GM19395 (cell line): ENCODE data around the gene CD38.
"Not testable (repeated sequence)": the region's sequence is repeated elsewhere in the genome, so short reads cannot be mapped to it uniquely, and the experiment has no call there.

ENCODE experiments used
- ATAC-seq: cut with Tn5 transposase; IDR thresholded peaks from one replicate; pipeline ENCODE4 v1.9.1; 2021; ENCODE audit warnings: mild to moderate bottlenecking, moderate library complexity; ENCODE audit not compliant: unreplicated experiment

The CD38 gene

DNA sequence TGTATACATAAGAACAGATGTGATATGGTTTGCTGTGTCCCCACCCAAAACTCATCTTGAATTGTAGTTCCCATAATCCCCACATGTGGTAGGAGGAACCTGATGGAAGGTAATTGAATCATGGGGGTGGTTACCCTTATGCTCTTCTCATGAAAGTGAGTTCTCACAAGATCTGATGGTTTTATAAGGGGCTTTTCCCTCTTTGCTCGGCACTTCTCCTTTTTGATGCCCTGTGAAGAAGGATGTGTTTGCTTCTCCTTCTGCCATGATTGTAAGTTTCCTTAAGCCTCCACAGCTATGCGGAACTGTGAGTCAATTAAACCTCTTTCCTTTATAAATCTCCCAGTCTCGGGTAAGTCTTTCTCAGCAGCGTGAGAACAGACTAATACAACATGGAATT is 83.1 kb downstream of the CD38 start:
- ATAC-seq, result not testable (repeated sequence)

DNA sequence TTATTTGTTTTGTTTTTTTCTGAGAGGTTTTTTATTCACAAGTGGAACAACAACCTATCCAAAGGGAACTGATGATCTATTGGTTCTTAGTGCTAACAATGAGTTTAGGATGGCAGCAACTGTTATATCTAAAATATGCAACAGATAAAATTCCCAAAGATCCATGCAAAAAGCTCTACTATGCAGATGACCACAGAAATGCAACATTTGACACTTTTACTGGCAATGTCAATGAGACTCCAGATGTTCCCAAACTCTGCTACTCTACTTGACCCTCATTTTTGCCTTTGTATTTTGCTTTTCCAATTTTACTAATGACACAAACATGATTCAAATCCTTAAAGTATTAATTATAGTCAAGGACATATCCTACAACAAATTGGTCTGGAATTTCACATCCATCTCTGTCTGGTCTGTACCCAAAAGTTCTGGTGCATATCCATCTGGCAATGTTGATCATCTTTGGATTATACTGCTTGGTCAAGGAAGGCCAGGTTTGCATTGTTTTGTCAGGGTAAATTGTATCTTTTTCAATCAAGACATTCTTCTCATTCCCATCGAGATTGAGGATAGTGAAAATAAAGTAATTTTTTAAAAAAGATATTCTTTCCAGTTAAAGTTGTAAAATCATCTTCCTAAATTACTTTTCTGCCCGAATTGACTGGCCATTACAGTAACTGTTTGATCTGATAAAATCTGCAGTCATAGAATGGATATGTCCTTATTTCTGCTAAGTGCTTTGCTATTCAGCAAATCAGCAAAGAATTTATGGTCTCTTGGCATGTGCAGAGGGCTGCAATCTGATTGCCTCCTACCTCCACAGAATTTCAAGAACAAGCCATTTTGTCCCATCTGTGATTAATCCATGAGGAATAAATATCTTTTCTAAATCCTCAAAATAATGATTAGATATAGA is 86.8 kb downstream of the CD38 start:
- no peak for ATAC-seq

- no peak for ATAC-seq
Measured at GRCh38 chr4:15868111-15868510, 90.0 kb downstream of the CD38 start.

DNA sequence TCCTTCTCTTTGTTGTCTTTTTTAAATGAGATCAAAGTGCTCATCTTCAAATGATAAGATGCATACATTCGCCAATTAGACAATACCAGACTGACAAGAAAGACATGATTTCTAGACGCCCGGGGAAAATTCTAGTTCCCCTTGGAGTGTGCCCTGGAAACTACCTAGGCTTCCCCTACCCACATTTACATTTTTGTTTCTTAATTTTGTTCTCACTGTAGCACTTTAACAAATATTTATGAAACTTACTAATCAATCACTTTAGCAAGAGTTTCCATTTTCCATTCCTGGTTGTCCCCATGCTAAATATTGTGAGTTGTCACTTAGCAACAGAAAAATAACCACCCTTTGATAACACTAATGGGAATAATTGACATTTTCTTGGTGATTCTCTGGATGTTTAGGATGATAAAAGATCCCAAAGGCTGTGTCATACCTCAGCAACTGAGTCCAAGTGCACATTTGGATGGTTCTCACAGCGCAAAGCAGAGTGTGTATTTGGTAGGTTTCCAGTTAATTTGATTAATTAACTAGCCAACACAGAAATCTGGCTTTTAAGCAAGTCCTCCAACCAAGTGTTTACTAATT is 90.8 kb downstream of the CD38 start:
- no peak for ATAC-seq

DNA sequence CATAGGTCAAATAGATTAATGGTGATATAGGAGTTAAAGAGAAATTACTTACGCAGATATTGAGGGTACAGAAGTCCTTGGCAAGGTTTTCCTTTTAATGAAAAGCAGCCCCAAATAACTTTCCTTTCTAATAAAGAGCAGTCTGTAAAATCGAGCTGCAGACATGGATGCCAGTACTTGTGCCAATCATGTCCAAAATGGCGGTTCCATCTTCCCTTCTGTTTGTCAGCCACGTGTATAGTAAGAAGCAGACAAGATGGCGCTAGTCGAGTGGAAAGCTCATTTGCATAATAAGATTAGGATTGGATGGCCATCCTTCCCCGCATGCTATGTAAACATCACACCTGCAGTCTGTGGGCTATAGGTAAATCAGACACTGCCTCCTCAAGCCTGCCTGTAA is 92.0 kb downstream of the CD38 start:
- ATAC-seq, result no peak

DNA sequence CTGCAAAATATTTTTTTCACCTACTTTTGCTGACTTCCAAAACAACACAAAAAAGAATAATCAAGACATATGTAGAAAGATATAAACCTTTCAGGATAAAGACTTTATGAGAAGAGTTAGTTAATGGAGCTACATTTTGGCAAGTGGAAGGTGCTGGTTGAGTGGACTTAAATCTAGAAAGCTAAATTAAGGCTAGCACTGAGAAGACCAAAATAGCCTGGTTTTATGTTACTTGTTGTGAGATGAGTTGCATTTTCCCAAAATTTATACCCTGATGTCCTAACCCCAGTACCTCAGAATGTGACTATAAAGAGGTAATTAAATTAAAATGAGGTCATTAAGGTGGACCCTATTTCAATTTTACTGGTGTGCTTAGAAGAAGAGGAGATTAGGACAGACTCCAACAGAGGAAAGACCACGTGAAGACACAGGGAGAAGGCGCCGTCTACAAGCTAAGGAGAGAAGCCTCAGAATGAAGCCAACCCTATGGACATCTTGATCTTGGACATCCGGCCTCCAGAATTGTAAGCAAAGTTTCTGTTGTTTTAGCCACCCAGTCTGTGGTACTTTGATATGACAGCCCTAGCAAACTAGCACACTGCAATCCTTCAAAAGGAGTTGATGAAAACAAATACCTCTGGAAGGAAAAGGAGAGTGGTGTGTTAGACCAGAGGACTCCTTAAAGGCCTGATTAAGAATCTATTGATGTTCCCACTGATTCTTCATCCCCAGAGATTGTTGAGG is 93.0 kb downstream of the CD38 start:
- ATAC-seq, result no peak

DNA sequence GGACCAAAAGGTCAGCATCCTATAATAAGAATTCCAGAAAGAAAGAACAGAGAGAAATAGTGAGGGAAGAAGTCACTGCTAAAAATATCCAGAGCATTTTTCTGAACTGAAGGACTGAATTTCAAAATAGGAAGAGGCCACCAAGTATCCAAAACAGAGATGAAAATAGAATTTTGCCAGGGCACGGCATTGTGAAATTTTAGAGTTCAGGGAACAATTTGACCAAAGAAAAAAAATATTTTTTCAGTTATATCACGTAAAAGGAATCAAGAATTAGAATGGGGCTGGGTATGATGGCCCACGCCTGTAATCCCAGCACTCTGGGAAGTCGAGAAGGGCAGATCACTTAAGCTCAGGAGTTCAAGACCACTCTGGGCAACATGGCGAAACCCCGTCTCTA is 95.0 kb downstream of the CD38 start:
- no peak for ATAC-seq

GRCh38 chr4:15874671-15875070 is 96.5 kb downstream of the CD38 start:
- ATAC-seq, result no peak

DNA sequence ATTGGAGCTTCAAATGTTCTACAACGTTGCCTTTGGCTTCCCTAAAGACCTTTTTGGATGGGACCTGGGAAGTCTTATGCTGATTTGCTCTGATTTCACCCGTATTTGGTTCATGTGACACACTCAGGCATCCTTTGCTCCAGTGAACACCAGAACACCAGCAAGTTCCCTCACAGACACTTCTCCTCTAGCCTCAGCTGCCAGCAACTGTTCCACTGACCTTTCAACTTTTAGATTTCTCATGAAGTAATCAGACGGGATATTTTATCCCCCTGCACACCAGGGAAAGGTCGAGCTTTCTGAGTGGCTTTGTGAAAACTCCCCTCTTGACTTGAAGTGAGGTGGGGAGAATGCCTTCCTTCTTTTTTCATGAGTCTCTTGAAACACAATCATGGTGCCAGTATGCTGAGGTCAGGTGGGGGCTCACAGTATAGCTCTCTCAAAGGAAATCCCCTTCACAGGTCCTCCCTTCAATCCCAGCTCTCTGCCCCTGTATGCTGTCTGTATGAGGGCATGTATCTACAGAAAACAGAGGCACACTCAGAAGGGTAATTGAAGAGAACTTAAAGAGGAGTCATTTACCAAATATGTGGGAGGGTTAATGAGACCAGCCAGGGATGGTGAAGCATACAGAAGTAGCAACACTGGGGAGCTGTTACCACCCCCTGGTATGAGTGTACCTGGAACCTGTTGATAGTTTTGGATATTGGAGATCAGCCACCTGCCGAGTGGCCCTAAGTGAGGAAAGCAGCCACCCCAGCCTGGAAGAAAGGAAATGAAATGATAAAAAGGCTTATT is 97.7 kb downstream of the CD38 start:
- ATAC-seq, result no peak

DNA sequence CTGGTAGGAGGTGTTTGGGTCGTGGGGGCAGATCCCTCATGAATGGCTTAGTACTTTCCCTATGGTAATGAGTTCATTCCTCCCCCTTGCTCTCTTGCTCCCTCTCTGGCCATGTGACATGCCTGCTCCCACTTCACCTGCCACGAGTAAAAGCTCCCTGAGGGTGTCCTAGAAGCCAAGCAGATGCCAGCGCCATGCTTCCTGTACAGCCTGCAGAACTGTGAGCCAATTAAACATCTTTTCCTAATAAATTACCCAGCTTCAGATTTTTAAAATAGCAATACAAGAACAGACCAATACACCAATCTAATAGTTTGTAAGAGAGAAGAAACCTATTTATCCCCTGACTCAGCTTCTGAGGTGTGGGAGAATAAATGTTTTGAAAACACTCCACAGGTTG is 99.9 kb downstream of the CD38 start:
- ATAC-seq, result no peak

DNA sequence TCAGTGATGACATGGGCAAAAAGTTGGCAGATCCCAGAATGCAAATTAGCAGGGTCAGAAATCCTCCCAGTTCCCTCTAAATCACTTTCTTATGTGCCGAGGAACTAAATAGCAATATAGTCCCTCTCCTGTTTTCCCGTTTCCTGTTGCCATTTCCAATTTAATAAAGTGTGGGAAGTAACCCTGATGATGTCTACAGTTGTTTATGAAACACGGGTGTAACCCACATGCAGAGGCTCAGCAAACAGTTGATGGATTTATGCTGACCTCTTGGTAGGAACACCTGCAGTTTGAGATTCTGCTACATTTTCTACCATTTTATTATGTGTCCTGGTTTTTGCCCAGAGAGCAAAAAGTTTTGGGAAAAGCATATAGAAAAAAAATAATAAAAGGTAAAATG is 103.7 kb downstream of the CD38 start:
- no peak for ATAC-seq

GRCh38 chr4:15882675-15883086 is 104.6 kb downstream of the CD38 start:
- peak; percentile 98 for ATAC-seq

DNA sequence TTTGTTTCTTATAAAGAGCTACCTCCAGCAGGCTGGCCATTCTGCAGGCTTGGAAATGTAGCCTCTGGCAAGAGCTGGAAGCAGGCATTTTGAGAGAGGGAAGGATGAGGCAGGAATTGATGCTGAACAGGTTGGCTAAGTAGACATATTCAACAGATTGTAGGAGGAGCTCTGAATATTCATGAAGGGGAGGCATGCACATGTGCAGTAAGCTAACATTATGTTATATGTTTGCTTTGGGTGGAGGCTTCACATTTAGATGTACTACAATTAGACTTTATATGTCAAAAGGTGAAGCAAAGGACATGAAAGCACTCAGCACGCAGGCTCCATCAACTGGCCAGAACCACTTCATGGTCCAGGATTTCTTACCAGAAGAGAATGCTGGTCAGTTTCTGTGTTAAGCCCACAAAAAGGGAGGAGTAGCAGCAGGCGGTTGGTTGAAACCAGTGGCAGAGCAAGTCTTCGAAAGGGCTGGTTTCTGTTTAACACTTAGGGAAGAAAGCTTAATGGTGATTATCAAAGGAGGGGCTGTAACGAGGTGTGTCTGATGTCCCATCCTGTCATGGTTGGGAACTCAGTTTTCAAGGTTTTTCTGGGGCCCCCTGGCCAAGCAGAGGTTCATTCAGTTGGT is 105.6 kb downstream of the CD38 start:
- no peak for ATAC-seq

DNA sequence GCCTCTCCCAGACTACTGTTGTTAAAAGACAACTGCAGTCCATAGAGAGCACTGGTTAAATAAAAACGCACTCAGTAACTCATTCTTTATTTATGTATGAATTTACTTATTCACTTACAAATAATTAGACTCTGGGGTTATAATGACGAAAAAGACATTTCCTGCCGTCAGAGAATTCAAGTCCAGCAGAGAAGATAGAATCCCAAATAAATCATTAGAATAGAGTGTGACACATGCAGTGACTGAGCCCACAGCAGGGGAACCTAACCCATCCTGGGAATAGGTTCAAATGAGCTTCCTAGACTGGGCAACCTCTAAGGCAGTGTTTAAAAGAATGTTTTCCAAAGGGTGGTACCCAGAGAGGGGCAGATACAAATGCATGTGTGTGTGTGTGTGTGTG is 106.5 kb downstream of the CD38 start:
- ATAC-seq, result no peak

GRCh38 chr4:15885422-15885821 is 107.3 kb downstream of the CD38 start:
- ATAC-seq, result no peak

GRCh38 chr4:15888515-15888914 is 110.4 kb downstream of the CD38 start:
- no peak for ATAC-seq

DNA sequence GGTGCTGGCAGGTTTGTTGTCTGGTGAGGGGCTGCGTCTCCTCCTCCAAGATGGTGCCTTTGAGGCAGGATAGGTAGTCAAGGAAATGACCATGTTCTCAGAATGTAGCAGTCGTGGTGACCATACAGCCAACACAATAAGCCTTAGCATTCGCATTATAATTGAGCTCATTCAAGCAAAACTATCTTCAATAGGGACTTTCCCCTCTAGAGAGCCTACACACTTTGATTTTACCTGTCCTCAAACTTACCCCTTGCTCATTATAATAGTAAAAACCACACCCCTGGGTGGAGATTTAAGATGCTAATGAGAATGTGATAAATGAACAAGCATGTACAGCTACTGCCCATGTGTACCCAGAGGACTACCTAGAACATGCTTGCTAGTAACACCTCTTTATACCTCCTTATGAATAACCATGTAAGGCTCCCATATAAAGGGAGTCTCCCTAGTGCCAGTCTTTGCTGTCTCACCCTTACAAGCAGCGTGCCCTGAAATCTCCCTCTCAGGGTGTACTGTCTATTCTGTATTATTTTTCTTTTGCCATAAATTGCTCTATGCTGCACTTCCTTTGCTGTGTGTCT is 112.2 kb downstream of the CD38 start:
- ATAC-seq, result no peak

GRCh38 chr4:15891312-15891711 is 113.2 kb downstream of the CD38 start:
- ATAC-seq, result no peak

DNA sequence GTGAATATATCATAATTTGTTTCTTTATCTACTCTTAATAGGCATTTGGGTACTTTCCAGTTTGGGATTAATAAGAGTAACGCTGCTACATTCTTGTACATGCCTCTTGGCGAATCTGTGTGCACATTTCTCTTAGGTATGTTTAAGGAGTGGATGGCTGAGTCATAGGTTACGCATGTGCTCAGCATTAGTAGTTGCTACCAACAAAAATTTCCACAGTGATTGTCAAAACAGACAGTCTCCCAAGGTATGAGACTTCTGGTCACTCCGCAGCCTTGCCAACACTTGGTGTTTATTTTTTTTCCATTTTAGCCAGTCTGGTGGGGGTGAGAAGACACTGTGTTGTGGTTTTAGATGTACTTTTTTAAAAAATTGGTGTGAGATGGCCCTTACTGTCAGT is 115.8 kb downstream of the CD38 start:
- ATAC-seq, result no peak

DNA sequence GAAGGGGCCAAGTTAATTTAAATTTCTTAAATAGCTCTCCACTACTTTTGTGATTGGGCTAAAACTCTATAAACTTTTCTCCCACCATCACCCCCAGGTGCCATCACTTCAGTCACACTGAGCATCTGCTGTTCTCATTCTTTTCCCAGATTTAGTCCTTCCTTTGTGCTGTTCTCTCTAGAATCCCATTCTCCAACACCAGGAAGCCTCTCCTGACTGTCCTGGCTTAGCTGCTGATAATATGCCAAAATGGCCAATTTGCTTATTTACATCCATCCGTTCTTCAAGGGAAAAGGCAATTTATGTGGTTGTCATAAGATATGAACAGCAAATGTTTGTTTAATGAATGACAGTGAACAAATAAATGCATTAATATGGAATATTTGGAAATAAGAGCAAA is 116.3 kb downstream of the CD38 start:
- no peak for ATAC-seq
